HTERT RPE-1 (cell line): ENCODE data around the gene IL10.
"Not testable (repeated sequence)": the region's sequence is repeated elsewhere in the genome, so short reads cannot be mapped to it uniquely, and the experiment has no call there.

ENCODE experiments used
- in situ Hi-C: fragments of 300-500 bp; cut with MboI; formaldehyde crosslinking; loops from 4 replicates; pipeline ENCODE4 v1.14.3; 2020; ENCODE audit warnings: low sequenced_read_pairs

Gene IL10

DNA sequence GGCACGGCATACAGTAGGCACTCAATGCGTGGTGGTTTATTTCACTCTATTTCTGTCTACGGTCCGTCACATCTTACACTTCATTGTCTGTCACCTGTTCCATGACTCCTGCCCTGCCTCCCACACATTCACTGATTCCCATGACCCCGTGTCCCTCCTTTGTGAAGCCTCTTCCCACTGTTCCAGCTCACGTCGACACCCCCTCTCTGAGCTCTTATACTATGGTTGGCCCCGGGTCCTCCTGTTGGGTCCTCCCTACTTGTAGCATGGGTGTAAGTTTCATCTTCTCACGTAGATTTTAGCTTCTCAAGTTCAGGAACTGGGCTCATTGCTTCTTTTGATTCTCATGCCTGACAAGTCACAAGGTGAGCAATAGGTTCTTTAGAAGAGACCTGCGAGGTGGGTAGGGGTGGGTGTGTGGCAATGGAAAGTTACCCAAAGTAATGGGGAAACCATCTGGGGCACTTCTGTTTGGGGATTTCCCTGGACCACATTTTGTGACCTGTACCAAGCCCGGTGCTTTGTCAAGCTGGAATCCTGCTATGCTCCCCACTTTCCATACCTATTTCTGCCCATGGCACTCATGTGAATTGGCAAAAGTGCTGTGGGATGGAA is 22.1 kb upstream of the IL10 start:
- in situ Hi-C loops, result no loop called here

DNA sequence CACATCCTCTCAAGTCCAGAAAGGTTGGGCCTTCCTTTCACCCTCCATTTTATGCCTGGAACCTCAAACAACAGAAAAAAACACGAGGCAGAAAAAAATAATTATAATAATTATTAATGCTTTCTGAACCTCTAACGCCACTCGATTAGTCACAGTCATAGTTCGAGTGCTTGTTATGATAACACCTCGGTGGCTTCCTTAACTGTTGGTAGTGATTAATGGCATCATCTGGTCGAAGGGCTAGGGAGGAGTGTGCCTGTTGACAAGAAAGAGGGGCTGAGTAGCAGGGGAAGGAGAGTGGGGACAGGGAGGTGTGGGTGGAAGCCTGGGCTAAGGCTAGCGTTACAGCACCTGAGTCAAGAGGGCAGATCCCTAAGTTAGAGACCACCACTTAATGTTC is 21.3 kb upstream of the IL10 start:
- in situ Hi-C loops, result no loop called here

DNA sequence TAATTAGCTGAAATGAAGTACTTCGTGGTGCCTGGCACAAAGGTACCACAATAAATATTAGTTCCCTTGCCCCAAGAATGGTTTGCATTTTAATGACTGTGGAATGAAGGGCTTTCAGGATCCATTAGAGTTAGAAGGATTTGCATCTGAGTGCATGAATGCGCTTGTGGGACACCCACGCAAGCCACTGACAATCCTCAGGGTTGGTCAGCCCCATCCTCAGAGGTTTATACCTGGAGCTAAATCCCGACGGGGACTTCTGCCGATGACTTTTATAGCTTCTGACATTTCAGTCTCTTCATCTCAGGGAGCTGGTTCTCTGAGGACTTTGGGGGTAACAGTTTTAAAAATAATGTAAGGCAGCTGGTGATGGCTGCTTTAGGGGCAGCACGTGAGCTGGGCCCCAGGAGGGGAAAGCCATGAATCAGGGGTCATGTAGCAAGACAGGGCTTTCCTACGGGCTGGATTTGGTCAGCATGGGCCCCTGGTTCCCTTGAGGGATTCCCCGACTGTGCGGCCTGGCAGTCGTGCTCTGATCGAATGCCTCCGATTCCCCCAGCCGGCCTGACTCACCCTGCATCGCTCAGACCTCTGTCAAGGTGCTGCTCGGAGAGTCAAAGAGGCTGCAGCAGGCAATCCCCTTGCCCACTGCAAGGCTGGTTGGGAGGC is 20.8 kb upstream of the IL10 start:
- in situ Hi-C loops, result no loop called here

DNA sequence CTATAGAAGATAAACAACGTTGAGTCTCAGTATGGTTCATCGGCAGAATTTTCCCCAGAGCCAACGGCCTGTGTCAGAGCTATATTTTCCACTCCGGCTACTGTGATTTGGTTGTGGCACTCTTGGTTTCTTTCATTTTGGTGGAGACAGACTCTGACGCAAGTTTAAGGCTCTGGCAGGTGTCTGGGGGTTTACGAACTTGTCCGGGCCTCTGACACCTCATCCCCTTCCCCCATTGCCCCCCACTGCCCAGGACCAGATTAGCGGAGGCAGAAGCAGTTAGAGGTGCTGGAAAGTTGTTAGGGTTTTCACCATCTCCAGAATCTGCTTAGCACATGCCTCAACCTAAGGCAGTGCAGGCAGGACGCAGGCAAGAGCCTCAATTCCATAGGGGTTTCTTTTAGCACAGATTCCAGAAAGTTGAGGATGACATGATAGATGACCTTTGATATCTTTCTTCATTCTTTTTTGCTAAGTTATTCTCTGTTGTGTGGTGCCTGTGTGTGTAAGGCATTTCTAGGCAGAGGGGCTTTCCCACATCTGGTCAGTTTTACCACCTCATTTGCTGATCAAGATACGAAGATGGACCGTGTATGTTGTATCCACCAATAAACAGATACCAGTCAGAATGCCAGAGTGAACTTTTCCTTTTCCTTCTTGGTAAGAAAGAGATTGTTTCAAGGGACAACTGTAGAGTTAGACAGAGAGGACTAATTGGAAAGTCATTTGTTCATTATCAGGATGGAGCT is 18.4 kb upstream of the IL10 start:
- in situ Hi-C loops, result no loop called here

DNA sequence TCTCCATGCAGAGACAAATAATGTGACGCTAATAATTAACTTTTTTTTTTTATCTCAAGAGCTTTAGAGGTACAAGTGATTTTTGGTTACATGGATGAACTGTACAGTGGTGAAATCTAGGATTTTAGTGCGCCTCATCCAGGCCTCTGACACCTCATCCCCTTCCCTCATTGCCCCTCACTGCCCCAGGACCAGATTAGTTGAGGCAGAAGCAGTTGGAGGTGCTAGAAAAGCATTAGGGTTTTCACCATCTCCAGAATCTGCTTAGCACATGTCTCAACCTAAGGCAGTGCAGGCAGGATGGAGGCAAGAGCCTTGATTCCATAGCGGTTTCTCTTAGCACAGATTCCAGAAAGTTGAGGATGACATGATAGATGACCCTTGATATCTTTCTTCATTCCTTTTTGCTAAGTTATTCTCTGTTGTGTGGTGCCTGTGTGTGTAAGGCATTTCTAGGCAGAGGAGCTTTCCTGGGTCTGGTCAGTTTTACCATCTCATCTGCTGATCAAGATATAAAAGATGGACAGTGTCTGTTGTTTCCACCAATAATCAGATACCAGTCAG is 16.3 kb upstream of the IL10 start:
- in situ Hi-C loops, result no loop called here

DNA sequence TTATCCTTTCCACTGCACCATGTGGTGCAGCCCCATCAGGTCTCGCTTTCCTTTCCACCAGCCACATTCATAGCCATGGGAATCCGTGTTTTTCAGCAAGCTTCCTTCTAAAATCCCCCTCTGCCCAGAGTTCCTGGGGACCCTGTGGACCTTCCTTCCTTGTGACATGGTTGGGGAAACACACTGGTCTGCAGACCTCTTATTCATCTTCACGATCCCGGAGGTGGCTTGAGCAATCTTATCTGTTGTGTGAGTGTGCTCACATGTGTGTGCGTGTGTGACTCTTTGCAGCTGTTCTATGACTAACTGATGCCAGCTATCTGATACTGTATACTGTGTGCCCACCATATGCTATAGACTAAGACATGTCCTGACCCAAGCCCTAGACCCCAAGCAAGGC is 15.6 kb upstream of the IL10 start:
- in situ Hi-C loops, result no loop called here

DNA sequence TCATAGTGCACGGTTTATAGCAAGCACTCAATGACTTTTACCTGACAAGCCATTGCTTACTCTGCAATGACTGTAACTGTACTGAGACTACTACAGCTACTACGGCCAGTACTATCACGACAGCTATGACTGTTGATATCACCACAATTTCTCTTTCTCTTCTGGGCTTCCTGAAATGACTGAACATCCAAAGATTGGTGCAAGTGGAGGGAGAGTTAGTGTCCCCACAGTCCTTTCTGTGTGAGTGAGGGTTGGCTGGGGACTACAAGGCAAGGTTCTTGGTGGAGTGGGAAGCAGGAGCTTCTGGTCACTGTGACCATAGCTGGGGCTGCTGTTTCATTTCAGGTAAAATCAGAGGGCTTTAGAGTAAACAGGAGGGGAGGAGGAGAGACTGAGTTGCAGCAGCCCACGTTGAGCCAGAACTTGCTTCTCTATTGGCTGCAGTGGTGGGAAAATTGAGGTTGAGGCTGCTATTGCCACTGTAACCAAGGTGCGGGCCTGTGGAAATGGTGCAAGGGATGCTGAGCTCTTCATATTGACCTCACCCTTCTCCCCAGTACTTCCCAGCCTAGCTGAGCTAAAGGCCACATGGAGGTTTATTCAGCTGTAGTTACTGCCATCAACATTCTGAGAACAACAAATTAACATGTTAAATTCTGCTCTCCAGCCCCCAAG is 14.1 kb upstream of the IL10 start:
- in situ Hi-C loops, result no loop called here

DNA sequence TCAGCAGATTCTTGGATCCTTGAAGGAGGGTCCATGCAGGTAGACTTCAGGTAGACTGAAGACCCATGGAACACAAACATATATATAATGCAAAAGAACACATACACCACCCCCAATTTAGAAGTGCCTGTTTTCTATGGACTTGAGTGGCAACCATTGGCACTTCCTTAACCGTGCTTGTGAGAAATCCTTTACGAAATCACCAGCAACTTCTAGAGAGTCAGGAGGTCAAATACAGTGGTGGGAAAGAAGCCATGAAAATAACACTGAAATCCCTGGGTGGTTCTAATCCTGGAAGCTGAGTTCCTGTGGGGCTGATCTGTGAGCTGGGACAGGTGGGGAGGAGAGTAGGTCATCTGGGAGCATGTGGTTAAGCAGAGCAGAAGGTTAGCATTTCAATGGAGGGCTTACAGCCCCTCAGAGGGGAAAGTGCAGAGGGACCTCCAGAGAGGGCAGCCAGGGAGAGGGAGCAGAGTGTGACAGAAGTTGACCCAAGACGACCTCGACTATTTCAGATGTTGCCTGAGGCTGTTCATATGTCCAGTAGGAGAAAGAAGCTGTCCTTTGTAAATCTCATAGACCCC is 13.0 kb upstream of the IL10 start:
- in situ Hi-C loops, result no loop called here

DNA sequence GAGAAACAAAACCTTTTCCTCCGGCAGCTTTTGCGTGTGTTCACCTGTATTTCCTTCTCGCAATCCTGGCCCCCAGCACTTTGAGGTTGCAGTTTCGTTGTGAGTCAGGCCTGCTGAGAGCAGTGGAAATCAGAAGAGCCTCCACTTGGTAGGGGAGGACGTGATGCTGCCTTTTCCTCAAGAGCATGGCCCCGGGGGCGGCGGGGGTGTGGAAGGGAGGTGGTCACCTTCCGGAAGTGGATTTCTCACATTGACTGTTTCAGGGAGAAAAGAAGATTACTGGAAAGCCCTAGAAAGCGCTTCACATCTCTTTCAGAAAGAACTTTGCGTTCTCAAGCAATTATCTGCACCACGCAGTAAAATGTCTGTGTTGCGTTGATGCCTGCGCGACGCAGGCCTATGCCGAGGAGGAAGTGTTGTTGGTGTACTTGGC is 12.2 kb upstream of the IL10 start:
- in situ Hi-C loops, result no loop called here

DNA sequence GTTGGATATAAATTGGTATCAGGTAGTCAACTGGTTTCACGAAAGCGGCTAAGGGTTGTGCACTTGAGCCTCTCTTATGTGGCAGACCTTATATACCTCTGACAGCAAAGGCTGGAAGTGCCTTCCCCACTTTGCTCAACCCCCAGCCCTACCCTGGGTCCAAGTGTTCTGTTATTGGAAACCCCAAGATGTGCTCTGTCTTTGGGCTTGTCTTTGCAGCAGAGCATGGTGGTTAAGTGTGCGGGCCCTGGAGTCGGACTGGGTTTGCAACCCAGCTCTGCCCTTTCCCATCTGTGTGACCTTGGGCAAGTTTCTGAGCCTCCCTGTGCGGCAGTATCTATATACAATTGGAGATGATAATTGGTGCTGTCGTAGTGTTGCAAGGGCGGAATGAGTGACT is 11.2 kb upstream of the IL10 start:
- in situ Hi-C loops, result no loop called here

DNA sequence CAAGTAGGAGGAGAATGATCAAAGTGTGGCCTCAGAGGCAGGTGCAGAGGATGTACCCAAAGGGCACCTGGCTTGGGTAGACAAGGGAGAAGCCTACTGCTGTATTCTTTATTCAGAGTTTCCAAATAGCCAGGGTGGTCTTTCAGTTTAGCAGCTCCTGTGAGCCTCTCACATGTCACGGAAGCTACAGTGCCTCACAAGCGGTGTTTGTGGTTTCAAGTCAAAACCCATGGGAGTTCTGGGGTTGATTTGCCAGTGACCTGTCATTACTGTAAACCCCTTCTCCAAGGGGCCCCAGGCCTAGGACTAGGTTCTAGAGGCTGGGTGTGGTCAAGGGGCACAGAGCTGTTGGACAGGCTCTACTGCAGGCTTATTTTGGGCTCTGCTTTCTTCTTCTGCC is 10.2 kb upstream of the IL10 start:
- in situ Hi-C loops, result no loop called here

DNA sequence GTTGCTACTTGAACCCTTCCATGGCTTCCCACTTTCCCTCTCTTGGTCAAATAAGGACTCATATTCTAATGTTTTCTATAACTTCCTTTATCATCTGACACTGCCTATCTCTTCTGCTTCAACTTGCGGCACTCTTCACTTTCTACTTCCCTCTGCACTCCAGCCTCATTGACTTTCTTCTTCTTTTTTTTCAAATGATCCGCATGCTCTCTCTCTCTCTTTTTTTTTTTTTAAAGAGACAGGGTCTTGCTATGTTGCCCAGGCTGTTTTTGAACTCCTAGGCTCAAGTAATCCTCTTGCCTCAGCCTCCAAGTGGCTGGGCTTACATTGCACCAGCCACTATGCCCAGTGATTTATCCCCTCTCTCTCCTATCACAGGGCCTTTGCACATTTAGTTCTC is 7.3 kb upstream of the IL10 start:
- in situ Hi-C loops, result no loop called here

DNA sequence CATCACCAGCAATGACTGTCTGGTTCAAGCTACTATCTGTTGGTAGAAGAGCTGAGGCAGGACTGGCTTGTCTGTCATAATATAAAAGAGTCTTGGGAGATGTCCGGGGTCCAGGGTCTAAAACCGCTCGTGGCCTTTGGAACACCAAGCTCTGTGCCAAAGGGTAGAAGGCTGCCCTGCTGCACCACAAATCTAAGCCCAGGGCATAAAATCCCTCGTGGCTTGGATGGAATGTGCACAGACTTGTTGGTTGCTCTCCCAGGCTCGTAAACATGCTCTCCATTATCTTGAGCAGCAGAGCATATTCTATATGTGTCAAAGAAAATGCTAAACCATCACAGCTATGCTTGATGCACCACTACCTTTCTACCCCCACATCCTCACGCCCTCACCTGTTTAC is 6.6 kb upstream of the IL10 start:
- in situ Hi-C loops, result not testable (repeated sequence)

DNA sequence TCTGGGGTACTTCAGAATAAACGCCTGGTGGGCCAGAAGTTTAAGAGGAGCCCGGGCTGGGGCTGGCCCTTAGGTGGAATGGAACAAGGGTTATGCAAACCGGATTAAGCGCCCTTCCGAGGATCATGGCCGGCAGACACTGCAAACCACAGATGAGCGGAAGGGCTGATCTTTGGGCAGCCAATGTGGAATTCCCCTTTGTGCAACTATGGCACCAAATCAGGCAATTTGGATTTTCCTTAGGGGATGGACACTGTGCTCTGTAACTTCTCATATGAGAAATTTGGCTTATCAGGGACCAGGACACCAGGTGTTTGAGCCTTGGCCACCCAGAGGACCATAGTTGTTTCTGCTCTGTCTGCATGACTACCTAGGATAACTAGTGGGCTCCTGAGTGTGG is 5.7 kb upstream of the IL10 start:
- in situ Hi-C loops, result no loop called here

DNA sequence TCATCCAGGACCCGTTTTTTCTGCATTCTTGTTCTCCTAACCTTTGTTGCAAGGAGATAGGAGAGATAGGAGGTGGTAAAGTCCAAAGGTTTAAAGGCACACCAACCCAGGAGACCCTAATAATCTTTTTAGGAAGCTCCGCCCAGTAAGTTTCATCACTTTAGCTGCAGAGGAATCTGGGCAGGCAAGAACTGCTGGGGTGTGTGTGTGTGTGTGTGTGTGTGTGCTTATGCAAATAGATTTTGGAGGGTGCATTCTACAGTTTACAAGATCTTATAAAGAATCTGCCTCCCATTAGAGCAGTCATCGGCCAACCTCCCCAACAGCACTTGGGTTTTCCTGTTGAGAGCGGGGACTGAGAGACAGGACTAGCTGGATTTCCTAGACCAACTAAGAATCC is 3.9 kb upstream of the IL10 start:
- in situ Hi-C loops, result no loop called here

DNA sequence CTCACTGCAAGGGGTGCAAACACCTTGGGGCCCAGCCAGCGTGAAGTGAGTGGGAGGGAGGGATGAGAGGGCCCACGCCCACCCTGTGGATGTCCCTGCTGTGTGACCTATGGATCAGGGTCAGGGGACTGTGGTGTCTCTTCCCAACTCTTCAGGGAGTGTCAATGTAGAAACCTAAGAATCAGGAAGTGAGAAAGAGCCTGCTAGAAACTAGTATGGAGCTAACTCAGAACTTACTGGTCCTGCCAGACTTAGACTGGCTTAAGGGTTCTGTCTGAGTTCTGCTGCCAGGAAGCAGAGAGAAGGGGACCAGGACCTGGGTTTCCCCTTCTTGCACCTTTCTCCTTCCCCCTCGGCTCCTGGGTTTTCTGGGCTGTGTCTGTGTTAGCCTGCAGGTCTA is 1.8 kb upstream of the IL10 start:
- in situ Hi-C loops, result no loop called here

DNA sequence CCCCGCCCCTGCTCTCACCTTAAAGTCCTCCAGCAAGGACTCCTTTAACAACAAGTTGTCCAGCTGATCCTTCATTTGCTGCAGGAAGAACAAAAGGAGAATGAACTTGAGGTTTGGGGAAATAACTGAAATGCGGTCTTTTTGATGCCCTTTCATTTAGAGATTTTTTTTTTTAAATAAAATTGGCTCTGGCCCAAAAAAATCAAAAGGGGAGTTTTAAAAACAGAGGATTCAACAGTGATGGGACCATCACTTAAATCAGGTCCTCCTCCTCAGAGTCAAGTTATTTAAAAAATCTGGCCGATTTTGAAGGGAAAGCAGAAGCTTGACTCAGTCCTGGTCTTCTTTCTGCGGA is 979 bp downstream of the IL10 start:
- in situ Hi-C loops, result no loop called here

DNA sequence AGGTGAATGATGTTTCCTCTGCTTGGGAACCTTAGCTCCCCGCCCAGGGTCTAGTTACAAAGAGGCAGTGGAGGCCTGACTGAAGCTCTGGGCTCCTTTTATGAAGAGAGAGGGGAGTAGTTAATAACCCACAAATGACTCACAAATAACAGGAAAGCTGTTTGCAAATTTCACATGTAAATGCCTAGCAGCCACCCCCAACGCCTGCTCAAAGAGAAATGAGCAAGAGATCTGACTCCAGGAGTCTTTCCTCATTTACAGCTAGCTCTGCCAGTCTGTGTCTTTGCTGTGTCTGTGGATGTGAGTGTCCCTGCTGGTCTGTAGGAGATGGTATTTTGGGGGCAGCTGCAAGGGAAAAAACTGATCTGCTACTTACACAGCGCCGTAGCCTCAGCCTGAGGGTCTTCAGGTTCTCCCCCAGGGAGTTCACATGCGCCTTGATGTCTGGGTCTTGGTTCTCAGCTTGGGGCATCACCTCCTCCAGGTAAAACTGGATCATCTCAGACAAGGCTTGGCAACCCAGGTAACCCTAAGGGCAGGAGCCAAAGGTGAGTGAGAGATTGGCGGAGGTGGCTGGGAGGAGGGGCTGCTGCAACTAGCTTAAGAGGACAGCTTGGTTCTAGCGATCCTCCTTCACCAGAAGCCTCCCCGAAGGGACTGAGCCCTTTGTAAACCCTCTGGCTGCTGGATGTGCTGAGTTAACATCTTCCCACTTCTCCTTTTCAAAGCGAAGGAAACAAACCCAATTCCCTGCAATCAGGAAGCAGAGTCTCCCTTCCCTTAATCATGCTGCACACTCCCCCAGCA is 1.6 kb downstream of the IL10 start, which contains the start of gene IL19:
IL19 (plus strand) TSS at position 243 of the 807 bp plus-strand sequence. CDS start 65,890 bp downstream, outside the sequence.
- in situ Hi-C loops, result no loop called here

DNA sequence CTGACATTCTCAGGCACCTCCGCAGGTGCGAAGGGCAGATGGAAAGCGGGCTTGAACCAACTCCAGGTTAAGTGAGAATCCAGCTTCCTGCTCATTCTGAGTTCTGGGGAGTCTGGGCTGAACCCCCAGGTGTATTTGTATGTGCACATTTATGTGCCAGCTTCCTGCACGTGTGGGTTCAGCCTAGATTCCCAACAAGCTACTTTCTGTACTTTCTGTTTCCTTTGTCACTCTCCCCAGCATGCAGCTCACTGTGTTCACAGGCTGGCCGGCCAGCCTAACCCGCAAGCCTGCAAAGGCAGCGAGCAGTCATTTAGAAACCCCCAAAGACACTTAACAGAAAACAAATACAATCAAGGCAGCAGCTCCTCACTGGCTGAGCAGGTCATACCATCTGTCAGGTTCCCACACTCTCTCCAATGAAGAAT is 3.0 kb downstream of the IL10 start:
- in situ Hi-C loops, result no loop called here
